OCI-M1 (cell line): Measurements from ENCODE around the gene INPP4B.

Source experiments
- DNase-seq: peaks from one replicate; lab custom pipeline; 2025; lab: John Stamatoyannopoulos, UW

INPP4B gene

GRCh38 chr4:142376204-142376603, 469.9 kb downstream of the INPP4B start:
- no peak for DNase-seq

- DNase-seq, result no peak
Observed at GRCh38 chr4:142373610-142374009, 472.5 kb downstream of the INPP4B start.

DNA sequence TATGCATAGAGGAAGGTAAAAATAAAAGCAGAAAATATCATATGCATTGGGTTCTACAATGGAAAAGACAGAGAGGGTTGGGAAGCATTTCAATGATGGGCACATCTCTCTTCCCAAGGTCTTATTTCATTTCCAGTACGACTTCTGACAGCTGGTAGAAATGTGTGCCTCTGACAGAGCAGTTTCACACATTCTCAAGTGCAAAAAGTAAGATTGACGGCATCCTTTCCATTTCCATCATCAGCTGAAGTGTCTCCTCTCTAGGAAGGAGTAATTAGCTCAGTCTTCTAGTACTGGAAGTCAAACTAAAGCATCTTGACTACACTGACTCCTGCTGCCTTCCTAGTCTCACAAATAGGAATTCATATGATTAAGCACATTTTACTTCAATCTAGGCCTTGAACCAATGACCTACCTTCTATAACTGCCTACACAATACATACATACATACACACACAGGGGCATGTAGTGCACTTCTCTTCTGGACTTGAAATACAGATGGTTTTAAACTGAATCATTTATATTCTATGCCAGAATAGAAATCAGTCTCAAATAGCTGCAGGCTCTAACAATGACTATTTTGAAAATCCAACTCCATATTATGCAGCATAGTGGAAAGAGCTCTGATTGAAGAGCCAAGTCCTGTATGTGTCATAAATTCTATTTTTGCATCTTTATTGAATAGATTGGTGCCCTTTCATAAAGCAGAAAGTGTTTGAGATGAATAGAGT, 473.4 kb downstream of the INPP4B start:
- no peak for DNase-seq

GRCh38 chr4:142369141-142369540, 477.0 kb downstream of the INPP4B start:
- no peak for DNase-seq

DNA sequence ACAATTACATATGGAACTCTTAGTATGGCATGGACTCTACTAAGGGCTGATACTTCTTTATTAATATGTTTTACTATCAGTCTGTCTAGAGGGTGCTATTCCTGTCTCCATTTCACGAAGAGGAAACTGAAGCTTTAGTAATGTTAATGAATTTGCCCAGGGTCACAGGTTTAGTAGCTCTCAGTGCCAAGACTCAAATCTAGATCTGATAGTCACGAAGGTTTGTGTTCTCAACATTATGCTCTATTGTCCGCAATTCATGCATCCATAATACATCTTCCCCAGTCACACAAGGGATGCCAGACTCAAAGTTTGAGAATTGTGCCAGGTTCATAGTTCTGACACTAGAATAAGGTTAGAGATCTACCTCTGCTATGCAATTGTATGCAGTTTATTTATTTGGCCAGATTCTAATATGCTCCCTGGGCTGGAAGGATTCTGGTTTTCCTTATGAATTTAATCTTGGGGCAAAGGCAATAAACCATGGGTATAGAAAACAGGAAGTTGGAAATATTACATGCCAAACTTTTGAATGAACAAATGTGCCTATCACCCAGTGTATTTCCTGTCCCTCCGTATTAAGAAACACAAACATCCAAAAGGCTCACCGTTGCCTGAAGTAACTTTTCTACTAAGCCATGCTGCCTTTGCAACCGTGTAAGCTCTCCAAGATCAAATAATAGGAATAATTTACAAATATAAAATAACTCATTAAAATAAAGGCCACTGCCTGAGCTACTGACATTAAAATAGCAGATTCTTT, 478.5 kb downstream of the INPP4B start:
- DNase-seq, result peak; percentile 34

DNA sequence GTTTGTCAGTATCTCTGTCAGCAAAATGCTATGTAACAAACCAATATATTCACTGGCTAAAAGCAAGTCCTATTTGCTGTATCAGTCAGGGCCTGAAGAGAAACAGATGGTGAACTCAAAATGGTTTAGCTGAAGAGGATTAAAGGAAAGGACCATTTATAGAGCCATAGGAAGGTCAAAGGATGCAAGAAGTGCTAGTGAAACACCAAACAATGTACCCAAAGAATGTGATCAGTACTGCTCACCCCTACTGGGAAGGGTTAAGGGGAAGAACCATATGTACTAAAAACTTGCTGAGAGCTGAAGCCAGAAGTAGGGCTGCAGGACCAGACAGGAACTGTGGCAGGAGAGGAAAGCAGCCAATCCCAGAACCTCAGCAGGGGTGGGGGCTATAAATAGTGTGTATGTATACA, 479.3 kb downstream of the INPP4B start:
- DNase-seq, result no peak

- no peak for DNase-seq
Observed at GRCh38 chr4:142365391-142365790, 480.7 kb downstream of the INPP4B start.

DNA sequence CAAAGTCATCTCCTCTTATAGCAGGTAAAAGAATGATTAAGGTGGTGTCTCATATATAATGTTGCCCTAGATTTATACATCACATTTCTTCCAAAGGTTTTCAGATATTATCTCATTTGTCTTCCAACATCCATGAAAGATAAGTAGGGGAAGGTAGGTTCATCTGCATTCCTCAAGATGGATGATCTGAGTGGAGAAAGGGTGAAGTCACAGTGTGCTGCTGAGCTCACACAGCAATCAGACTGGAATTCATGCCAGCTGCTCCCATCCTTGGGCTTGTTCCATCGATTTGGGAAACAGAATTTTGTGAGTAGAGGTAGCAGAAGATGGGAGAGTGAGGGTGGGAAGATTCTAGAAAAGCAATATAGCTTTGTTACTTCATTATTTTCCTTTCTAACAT, 482.4 kb downstream of the INPP4B start:
- no peak for DNase-seq

DNA sequence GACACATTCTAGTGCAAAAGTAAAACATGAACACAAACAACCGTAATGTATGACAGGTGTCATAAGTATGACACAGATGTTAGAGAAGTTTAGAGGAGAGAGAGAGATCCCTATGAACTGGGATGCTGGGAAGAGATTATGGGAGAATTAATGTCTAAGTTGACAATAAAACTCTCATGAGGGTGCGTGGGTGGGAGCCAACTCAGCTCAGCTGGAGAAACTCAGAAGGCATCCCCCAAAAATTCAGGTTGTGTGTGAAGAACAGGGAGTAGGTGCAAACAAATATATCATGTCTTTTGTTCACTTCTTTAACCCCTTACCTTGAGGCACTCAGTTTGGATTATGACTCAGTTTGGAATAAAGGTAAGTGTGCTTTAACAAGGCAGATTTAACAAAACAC, 484.1 kb downstream of the INPP4B start:
- no peak for DNase-seq

GRCh38 chr4:142360657-142361056, 485.4 kb downstream of the INPP4B start:
- no peak for DNase-seq

- no peak for DNase-seq
Observed at GRCh38 chr4:142358656-142359055, 487.4 kb downstream of the INPP4B start.

DNA sequence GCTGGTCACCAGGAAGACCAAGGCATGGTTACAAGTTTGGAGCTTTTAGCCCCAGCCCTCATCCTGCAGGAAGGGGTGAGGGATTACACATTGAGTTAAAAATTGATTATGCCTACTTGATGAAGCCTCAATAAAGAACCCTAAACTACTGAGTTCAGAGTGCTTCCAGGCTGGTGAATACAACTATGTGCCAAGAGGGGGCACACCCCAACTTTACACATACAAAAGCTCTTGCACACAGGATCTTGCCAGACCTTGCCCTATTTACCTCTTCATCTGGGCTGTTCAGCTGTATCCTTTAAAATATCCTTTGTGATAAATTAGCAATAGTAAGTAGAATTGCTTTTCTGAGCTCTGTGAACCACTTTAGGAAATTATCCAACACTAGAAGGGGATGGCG, 489.3 kb downstream of the INPP4B start:
- DNase-seq, result no peak

DNA sequence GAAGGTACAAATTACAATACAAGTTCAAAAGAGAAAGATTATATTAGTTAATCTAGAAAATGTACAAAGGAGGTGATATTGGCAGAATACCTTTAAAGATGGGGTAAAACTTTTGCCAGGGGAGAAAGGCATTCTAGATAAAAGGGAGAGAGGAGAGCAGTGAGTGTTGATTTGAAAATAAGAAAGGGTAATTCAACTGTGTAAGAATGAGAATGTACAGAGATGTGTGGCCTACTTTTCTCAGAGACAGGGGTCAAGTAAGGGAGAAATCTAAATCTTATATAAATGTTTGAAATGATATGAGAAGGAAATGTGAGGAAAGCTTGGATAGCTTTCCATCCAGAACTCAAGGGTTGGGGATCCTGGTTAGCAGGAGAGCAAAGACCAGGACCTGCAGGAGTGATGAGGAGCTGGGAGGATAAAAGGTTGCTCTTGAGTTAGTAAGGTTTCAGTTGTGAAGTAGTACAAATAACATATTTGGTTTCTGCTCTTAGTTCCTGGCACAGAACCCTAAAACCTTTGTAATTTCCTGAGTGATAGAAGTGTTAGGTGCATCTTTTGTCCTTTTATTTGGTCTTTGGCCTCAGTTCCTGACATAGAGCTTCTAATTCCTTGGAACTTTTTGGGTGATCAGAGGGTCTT, 489.9 kb downstream of the INPP4B start:
- DNase-seq, result no peak

GRCh38 chr4:142355421-142355930, 490.6 kb downstream of the INPP4B start:
- DNase-seq, result no peak

GRCh38 chr4:142354794-142355420, 491.2 kb downstream of the INPP4B start:
- DNase-seq, result peak; percentile 91

GRCh38 chr4:142354041-142354440, 492.1 kb downstream of the INPP4B start:
- no peak for DNase-seq

DNA sequence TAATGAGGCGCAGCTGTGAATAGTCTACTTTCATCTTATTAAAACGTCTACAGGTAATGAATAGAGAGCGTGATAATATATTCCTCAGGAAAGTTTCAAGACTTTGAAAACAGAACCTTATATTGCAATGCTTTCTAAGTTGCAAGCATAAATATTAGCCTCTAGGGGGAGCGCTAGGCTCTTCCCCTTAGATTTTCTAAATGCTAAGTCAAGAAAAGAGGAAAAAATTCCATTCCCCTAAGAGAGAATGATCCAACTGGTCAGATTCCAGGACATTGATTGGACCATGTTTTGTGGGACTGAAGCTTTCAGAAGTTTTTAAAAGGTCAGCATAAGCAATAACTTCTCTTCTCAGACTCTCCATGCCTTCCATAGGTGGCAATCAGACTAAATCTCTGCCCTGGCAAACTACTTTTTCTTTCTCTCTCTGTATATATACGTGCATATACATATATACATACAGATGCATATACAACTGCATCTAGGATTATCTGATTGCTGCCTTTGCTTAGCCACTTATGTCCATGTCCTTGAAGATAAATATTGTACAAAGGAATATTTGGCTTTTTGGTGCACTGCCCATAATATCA, 492.9 kb downstream of the INPP4B start:
- DNase-seq, result peak; percentile 78

DNA sequence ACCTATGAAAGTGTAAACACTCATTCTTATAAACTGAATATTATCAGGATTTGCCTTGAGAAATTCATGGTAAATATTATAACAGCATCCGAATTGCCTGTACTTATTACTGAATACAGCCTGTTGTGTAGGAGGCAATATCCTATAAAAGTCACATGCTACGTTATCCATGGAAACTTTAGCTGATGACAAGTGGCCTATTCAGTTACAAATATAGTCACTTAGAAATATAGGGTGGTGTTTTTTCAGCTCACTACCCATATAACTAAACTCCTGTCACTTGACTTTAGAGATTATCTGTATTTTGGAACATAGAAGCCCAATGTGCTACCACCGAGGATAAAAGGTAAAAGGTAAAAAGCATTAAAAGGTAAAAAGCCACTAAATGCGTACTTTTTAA, 493.4 kb downstream of the INPP4B start:
- peak; percentile 35 for DNase-seq

- DNase-seq, result no peak
Observed at GRCh38 chr4:142351958-142352357, 494.1 kb downstream of the INPP4B start.

DNA sequence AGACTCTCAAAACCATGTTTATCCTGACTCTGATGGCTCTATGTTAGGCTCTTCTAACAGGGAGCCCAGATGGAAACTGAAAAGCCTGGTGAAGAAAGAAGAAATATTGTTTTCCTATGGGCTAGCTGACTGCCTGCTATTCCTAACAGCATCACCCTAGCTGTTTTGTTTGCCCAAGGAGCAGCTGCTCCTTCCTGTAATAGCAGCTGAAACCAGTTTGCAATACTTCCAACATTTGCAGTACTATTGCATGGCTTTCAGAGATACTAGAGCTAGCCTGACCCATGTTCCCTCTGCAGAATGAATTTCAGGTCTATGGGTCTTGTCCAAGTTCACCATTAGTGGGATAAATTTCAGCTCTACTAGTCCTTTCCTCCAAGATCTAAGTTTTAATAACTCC, 495.2 kb downstream of the INPP4B start:
- DNase-seq, result peak; percentile 46

- DNase-seq, result peak; percentile 82
Observed at GRCh38 chr4:142348613-142349021, 497.5 kb downstream of the INPP4B start.

DNA sequence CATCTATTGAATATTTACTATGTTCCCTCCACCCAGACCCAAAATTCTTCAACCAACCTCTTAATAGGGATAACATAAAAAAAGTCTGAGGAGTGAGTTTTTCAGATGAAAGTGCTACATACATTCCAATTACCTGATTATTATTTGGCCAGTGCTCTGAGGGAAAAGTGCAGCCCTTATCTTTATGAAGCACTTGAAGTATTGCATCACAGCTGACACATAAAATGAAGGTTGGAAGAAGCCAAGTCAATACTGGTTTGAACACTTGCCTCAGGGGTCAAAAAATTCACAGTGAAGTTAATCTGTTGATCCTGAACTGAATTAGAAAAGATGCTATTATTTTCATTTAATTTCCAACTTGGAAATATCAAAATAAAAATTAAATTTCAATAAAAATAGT, 498.9 kb downstream of the INPP4B start:
- peak; percentile 94 for DNase-seq
